Measurements from ENCODE around the gene CCBE1. TPM values are rescaled to one million over a fixed set of nuclear protein-coding genes. Genes with fewer than 3 reads are reported as not detected.

CCBE1 gene
- total and polyA plus RNA-seq, 4 donors = 3.4 to 59.0 (median 21.9) TPM

- Histone ChIP-seq H3K27ac (ENCODE audit: low read depth in 1 of 2, low read length in 1 of 2) (no peak overlapping the region), H3K9me3 (ENCODE audit: control insufficient read depth in 4 of 4, insufficient read depth in 3 of 4, low read length in 3 of 4) (peaks cover 0 to 4% (median 0%) of the 10 kb centered on the region in 4 donors), H3K27me3 (ENCODE audit: control insufficient read depth in 3 of 3, insufficient read depth in 3 of 3, low read length in 2 of 3) (no peaks in the 10 kb centered on the region), H3K36me3 (ENCODE audit: control insufficient read depth in 4 of 4, insufficient read depth in 4 of 4, low read length in 4 of 4) (no peaks in the 10 kb centered on the region), H3K9ac (ENCODE audit: insufficient read depth in 1 of 2, low read length in 2 of 2) (no peak overlapping the region), H3K4me3 (no peak overlapping the region), H3K4me1 (ENCODE audit: control insufficient read depth in 5 of 5, insufficient read depth in 5 of 5, low read length in 5 of 5) (peaks cover 0 to 92% (median 29%) of the 10 kb centered on the region in 5 donors)
- 89 to 94% methylated on average over 3 of the region's 3 CpGs for WGBS, 2 donors
- no peak for TF ChIP-seq CTCF (IDR thresholded peaks at IDR 0.05; ENCODE audit: control extremely low read depth, extremely low read depth)
- DNase-seq = no peak
- no peak for ATAC-seq (ENCODE audit: insufficient read depth, low FRiP score)
These were observed 133.9 kb downstream of the CCBE1 start for GRCh38 chr18:59563176-59563785.

GRCh38 chr18:59562751-59563150 lies 134.5 kb downstream of the CCBE1 start:
- H3K4me3 ChIP-seq = no peak overlapping the region
- H3K9ac ChIP-seq (ENCODE audit: insufficient read depth in 1 of 2, low read length in 2 of 2) = peak overlapping the region in 1 of 2 donors; percentile 43
- no peak for TF ChIP-seq CTCF (IDR thresholded peaks at IDR 0.05; ENCODE audit: control extremely low read depth, extremely low read depth)
- H3K9me3 ChIP-seq (ENCODE audit: control insufficient read depth in 4 of 4, insufficient read depth in 3 of 4, low read length in 3 of 4) = peaks cover 0 to 4% (median 0%) of the 10 kb centered on the region in 4 donors
- no peaks in the 10 kb centered on the region for H3K36me3 ChIP-seq (ENCODE audit: control insufficient read depth in 4 of 4, insufficient read depth in 4 of 4, low read length in 4 of 4)
- no peak for ATAC-seq (ENCODE audit: insufficient read depth, low FRiP score)
- peaks cover 0 to 87% (median 26%) of the 10 kb centered on the region in 5 donors for H3K4me1 ChIP-seq (ENCODE audit: control insufficient read depth in 5 of 5, insufficient read depth in 5 of 5, low read length in 5 of 5)
- no peaks in the 10 kb centered on the region for H3K27me3 ChIP-seq (ENCODE audit: control insufficient read depth in 3 of 3, insufficient read depth in 3 of 3, low read length in 2 of 3)
- DNase-seq = peak in 1 of 3 donors; percentile 44
- no peak overlapping the region for H3K27ac ChIP-seq (ENCODE audit: low read depth in 1 of 2, low read length in 1 of 2)
- 64 to 81% methylated on average over 6 of the region's 6 CpGs for WGBS, 2 donors

- Histone ChIP-seq H3K9me3 (ENCODE audit: control insufficient read depth in 4 of 4, insufficient read depth in 3 of 4, low read length in 3 of 4) (peaks cover 0 to 4% (median 0%) of the 10 kb centered on the region in 4 donors), H3K4me1 (ENCODE audit: control insufficient read depth in 5 of 5, insufficient read depth in 5 of 5, low read length in 5 of 5) (peaks cover 0 to 81% (median 26%) of the 10 kb centered on the region in 5 donors), H3K27ac (ENCODE audit: low read depth in 1 of 2, low read length in 1 of 2) (no peak overlapping the region), H3K4me3 (no peak overlapping the region), H3K36me3 (ENCODE audit: control insufficient read depth in 4 of 4, insufficient read depth in 4 of 4, low read length in 4 of 4) (no peaks in the 10 kb centered on the region), H3K27me3 (ENCODE audit: control insufficient read depth in 3 of 3, insufficient read depth in 3 of 3, low read length in 2 of 3) (no peaks in the 10 kb centered on the region), H3K9ac (ENCODE audit: insufficient read depth in 1 of 2, low read length in 2 of 2) (no peak overlapping the region)
- 83 to 89% methylated on average over 5 of the region's 5 CpGs for WGBS, 2 donors
- peak in 2 of 3 donors; percentile 55 to 59 for DNase-seq
- ATAC-seq (ENCODE audit: insufficient read depth, low FRiP score) = no peak
- no peak for TF ChIP-seq CTCF (IDR thresholded peaks at IDR 0.05; ENCODE audit: control extremely low read depth, extremely low read depth)
These were observed 135.6 kb downstream of the CCBE1 start for GRCh38 chr18:59561612-59562011.
